Neutrophil (primary cell): ENCODE results near the gene ANKRD30A.
"Not testable (repeated sequence)": the region's sequence is repeated elsewhere in the genome, so short reads cannot be mapped to it uniquely, and the experiment has no call there.

ENCODE experiments used
- H3K27ac ChIP-seq: fragments of 200-600 bp; sonication (generic); 2 replicates; pipeline ENCODE4 v1.5.1; 2016; ENCODE audit warnings: mild to moderate bottlenecking, moderate library complexity
- H3K27me3 ChIP-seq: fragments of 200-600 bp; sonication (generic); 2 replicates; pipeline ENCODE4 v1.6.0; 2016; ENCODE audit warnings: mild to moderate bottlenecking
- H3K36me3 ChIP-seq: fragments of 200-600 bp; sonication (generic); 2 replicates; pipeline ENCODE4 v1.5.1; 2017
- H3K4me1 ChIP-seq, 2 experiments: fragments of 200-600 bp in 1 of 2; sonication (generic) in 1 of 2; 1 replicate in 1 of 2; 2 replicates in 1 of 2; pipeline versions ENCODE4 v1.5.1 to v1.6.1; 2013 to 2016; ENCODE audit warnings: low read depth in 1 of 2, low read length in 1 of 2, mild to moderate bottlenecking in 1 of 2, moderate library complexity in 1 of 2; ENCODE audit not compliant: control insufficient read depth in 1 of 2, insufficient read depth in 1 of 2
- H3K4me3 ChIP-seq, 2 experiments: fragments of 200-600 bp in 1 of 2; sonication (generic) in 1 of 2; 1 replicate in 1 of 2; 2 replicates in 1 of 2; pipeline ENCODE4 v1.5.1; 2013 to 2016; ENCODE audit warnings: low read depth in 1 of 2, low read length in 1 of 2, mild to moderate bottlenecking in 1 of 2, moderate library complexity in 1 of 2
- H3K9me3 ChIP-seq: fragments of 200-600 bp; sonication (generic); 2 replicates; pipeline ENCODE4 v1.5.1; 2016
- CTCF ChIP-seq: fragments of 200-600 bp; sonication (generic); IDR thresholded peaks from 2 replicates; pipeline ENCODE4 v1.5.1; 2016; ENCODE audit warnings: antibody characterized with exemption

The ANKRD30A gene

DNA sequence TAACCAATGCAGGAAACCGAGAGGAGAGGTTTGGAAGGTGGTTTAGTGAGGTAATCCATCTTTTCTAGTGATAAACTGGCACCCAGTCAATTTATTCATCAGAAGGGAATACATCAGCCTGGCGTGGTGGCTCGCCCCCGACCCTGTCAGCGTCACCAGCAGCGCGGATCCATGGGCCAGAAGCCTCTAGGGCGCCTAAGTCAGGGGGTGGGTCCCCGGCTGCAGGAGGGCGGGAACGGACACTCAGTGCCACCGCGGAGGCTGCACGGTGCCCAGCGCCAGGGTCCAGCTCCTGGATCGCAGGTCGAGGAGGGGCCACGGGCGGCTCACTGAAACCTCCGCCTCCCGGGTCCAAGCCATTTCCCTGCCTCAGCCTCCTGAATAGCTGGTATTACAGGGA is 866 bp upstream of the ANKRD30A start:
- Histone ChIP-seq H3K27ac (no peak overlapping the region), H3K4me1 (no peaks in the 10 kb centered on the region), H3K36me3 (no peaks in the 10 kb centered on the region), H3K27me3 (no peaks in the 10 kb centered on the region), H3K9me3 (no peaks in the 10 kb centered on the region), H3K4me3 (no peak overlapping the region)
- no peak for TF ChIP-seq CTCF

GRCh38 chr10:37125921-37126320 is 523 bp downstream of the ANKRD30A start:
- Histone ChIP-seq H3K36me3 (no peaks in the 10 kb centered on the region), H3K27me3 (no peaks in the 10 kb centered on the region), H3K4me1 (no peaks in the 10 kb centered on the region), H3K27ac (no peak overlapping the region), H3K4me3 (no peak overlapping the region), H3K9me3 (no peaks in the 10 kb centered on the region)
- no peak for TF ChIP-seq CTCF

GRCh38 chr10:37146443-37146842 is 21.0 kb downstream of the ANKRD30A start:
- H3K4me1 ChIP-seq, result no peaks in the 10 kb centered on the region
- H3K9me3 ChIP-seq, result no peaks in the 10 kb centered on the region
- H3K27ac ChIP-seq, result no peak overlapping the region
- H3K27me3 ChIP-seq, result no peaks in the 10 kb centered on the region
- TF ChIP-seq CTCF, result no peak
- no peaks in the 10 kb centered on the region for H3K36me3 ChIP-seq
- no peak overlapping the region for H3K4me3 ChIP-seq

GRCh38 chr10:37162430-37162829 is 37.0 kb downstream of the ANKRD30A start:
- H3K36me3 ChIP-seq, H3K9me3 ChIP-seq, H3K4me3 ChIP-seq, H3K4me1 ChIP-seq, H3K27ac ChIP-seq, H3K27me3 ChIP-seq: not testable (repeated sequence)

DNA sequence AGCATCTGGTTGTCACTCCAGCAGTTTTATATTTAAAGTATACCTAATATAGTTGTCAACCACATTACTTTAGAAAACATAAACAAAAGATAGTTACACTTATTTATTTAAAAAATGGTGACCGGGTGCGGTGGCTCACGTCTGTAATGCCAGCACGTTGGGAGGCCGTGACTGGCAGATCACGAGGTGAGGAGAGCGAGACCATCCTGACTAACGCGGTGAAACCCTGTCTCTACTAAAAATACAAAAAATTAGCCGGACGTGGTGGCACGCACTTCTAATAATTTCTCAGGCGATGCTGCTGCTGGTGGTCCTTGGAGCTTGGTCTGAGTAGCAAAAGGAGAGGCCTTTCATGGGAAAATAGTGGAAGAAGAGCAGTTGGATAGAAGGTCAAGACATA is 46.5 kb downstream of the ANKRD30A start:
- H3K36me3 ChIP-seq, H3K4me3 ChIP-seq: not testable (repeated sequence)

DNA sequence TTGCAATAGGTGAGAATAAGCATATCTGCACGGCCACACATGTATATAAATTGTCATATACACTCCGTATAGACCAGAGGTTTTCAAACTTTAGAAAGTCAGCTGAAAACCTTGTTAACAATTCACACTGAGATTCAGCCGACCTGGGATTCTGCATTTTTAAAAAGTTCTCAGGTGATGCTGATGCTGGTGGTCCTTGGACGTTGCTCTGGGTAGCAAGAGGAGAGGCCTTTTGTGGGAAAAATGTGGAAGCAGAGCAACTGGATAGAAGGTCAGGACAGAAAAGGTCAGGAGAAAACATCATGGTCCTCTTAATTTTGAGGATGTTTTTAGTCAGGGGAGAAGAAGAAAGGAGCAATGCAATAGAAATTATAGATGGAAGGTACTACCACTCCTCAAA is 52.9 kb downstream of the ANKRD30A start:
- H3K27me3 ChIP-seq, H3K27ac ChIP-seq, H3K36me3 ChIP-seq, H3K4me3 ChIP-seq, H3K9me3 ChIP-seq, H3K4me1 ChIP-seq: not testable (repeated sequence)

More for the DNA sequence above, 46.5 kb downstream of the ANKRD30A start:
- H3K9me3 ChIP-seq, H3K27ac ChIP-seq, H3K4me1 ChIP-seq, H3K27me3 ChIP-seq: not testable (repeated sequence)

GRCh38 chr10:37182719-37183118 is 57.3 kb downstream of the ANKRD30A start:
- H3K9me3 ChIP-seq, H3K4me3 ChIP-seq, H3K4me1 ChIP-seq, H3K27me3 ChIP-seq, H3K36me3 ChIP-seq, H3K27ac ChIP-seq: not testable (repeated sequence)

DNA sequence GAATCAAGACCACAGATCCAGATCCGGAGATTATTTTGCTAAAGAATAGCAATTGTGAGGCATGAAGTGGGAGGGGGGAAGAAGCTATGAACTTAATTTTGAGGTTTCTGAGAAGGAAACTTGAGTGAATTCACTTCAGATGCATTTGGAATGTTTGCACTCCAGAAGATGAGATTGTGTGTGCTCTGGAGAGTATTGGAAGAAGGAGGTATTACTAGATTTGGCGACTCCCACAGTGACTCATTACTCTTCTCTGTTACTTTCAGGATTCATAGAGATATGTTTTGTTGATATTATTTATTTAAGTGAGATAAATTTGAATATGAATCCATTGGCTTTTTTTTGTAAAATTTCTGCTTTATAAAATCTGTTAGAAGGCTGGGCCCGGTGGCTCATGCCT is 80.7 kb downstream of the ANKRD30A start:
- no peaks in the 10 kb centered on the region for H3K36me3 ChIP-seq
- no peak overlapping the region for H3K4me3 ChIP-seq
- no peaks in the 10 kb centered on the region for H3K27me3 ChIP-seq
- H3K27ac ChIP-seq, result no peak overlapping the region
- no peak for TF ChIP-seq CTCF
- H3K9me3 ChIP-seq, result no peaks in the 10 kb centered on the region
- no peaks in the 10 kb centered on the region for H3K4me1 ChIP-seq
